HepG2 (cell line): Measurements from ENCODE around the gene VGF. TPM values are rescaled to one million over a fixed set of nuclear protein-coding genes. Genes with fewer than 3 reads are reported as not detected.
A peak's percentile ranks its signal among the peaks of the same experiment; 100 is the strongest.

Experiments used
- ATF5 ChIP-seq: sonication (generic); formaldehyde crosslinking; IDR thresholded peaks from 2 replicates; pipeline ENCODE4 v1.4.0; 2020; ENCODE audit warnings: mild to moderate bottlenecking, low read depth, missing genetic modification reagents
- ATF7-NPFF ChIP-seq: sonication (generic); formaldehyde crosslinking; IDR thresholded peaks from 2 replicates; pipeline ENCODE4 v1.8.1; 2023; ENCODE audit warnings: mild to moderate bottlenecking, low read depth, missing genetic modification reagents, moderate library complexity
- BCL3 ChIP-seq: sonication (generic); formaldehyde crosslinking; IDR thresholded peaks from 2 replicates; pipeline ENCODE4 v1.5.1; 2020; ENCODE audit warnings: mild to moderate bottlenecking, missing genetic modification reagents, moderate library complexity
- ELF1 ChIP-seq: sonication (generic); formaldehyde crosslinking; IDR thresholded peaks from 2 replicates; pipeline ENCODE4 v1.4.0; 2020; ENCODE audit warnings: missing genetic modification reagents
- FOXA1 ChIP-seq, 2 experiments: fragments of 450-650 bp in 1 of 2; sonication (generic) in 1 of 2; formaldehyde crosslinking in 1 of 2; IDR thresholded peaks; 2 replicates each; pipeline versions ENCODE4 v1.4.0 to v1.6.1; 2016 to 2020; ENCODE audit warnings: missing genetic modification reagents in 1 of 2
- GZF1 ChIP-seq: sonication (generic); formaldehyde crosslinking; IDR thresholded peaks from 2 replicates; pipeline ENCODE4 v1.5.1; 2020; ENCODE audit warnings: mild to moderate bottlenecking, missing genetic modification reagents
- HINFP ChIP-seq: sonication (generic); formaldehyde crosslinking; IDR thresholded peaks from 2 replicates; pipeline ENCODE4 v1.4.0; 2020; ENCODE audit warnings: low read depth, mild to moderate bottlenecking, missing genetic modification reagents
- LBX2 ChIP-seq: sonication (generic); formaldehyde crosslinking; IDR thresholded peaks from 2 replicates; pipeline ENCODE4 v1.5.0; 2020; ENCODE audit warnings: missing genetic modification reagents, mild to moderate bottlenecking, borderline replicate concordance
- MNT ChIP-seq: fragments of 450-650 bp; IDR thresholded peaks from 2 replicates; pipeline ENCODE4 v1.6.1; 2016
- NR2F6 ChIP-seq, 2 experiments: IDR thresholded peaks; 2 replicates each; pipeline ENCODE4 v1.6.1; 2016; ENCODE audit warnings: antibody characterized with exemption in 1 of 2, mild to moderate bottlenecking in 1 of 2
- SP5 ChIP-seq: IDR thresholded peaks from 2 replicates; pipeline ENCODE4 v1.6.1; 2016; ENCODE audit warnings: low read depth, borderline replicate concordance
- SRY ChIP-seq: sonication (generic); formaldehyde crosslinking; IDR thresholded peaks from 2 replicates; pipeline ENCODE4 v1.8.0; 2022; ENCODE audit warnings: mild to moderate bottlenecking, missing genetic modification reagents
- YEATS4 ChIP-seq: sonication (generic); formaldehyde crosslinking; IDR thresholded peaks from 2 replicates; pipeline ENCODE4 v1.4.0; 2020; ENCODE audit warnings: missing genetic modification reagents, borderline replicate concordance
- ZNF264 ChIP-seq: sonication (generic); formaldehyde crosslinking; IDR thresholded peaks from 2 replicates; pipeline ENCODE4 v1.4.0; 2020; ENCODE audit warnings: missing genetic modification reagents
- ZNF33A ChIP-seq: sonication (generic); formaldehyde crosslinking; IDR thresholded peaks from 2 replicates; pipeline ENCODE4 v1.5.1; 2020; ENCODE audit warnings: missing genetic modification reagents, mild to moderate bottlenecking, moderate library complexity, borderline replicate concordance
- ZNF350 ChIP-seq: sonication (generic); formaldehyde crosslinking; IDR thresholded peaks from 2 replicates; pipeline ENCODE4 v1.4.0; 2020; ENCODE audit warnings: mild to moderate bottlenecking, low read depth, missing genetic modification reagents, borderline replicate concordance
- ZNF547 ChIP-seq: sonication (generic); formaldehyde crosslinking; IDR thresholded peaks from 2 replicates; pipeline ENCODE4 v1.5.1; 2020; ENCODE audit warnings: mild to moderate bottlenecking, missing genetic modification reagents
- ZNF780A ChIP-seq: sonication (generic); formaldehyde crosslinking; IDR thresholded peaks from 2 replicates; pipeline ENCODE4 v1.8.0; 2022; ENCODE audit warnings: mild to moderate bottlenecking, missing genetic modification reagents, moderate library complexity
- ZSCAN29 ChIP-seq: sonication (generic); formaldehyde crosslinking; conservative IDR thresholded peaks from 2 replicates; pipeline ENCODE4 v1.4.0; 2020; ENCODE audit warnings: mild to moderate bottlenecking, missing genetic modification reagents
- polyA plus RNA-seq, 8 experiments: library from polyadenylated mRNA; depleted of rRNA in 3 of 8; stranded (reverse) in 7 of 8; unstranded in 1 of 8; fragments of >200 nt; fragmentation: Illumina TruSeq in 4 of 8; extraction: Trizol in 4 of 8; gene quantifications; 2 replicates each; pipeline versions ENCODE4 v1.2.1 to v1.2.3, GENCODE V29; 2011 to 2016; ENCODE audit warnings: low read depth in 4 of 8, missing spikeins in 1 of 8, mixed read lengths in 1 of 8; ENCODE audit not compliant: insufficient read depth in 1 of 8
- total RNA-seq, 5 experiments: library from RNA; depleted of rRNA; stranded (reverse); fragments of >200 nt; fragmentation: Illumina TruSeq; extraction: Trizol; gene quantifications; 2 replicates each; pipeline ENCODE4 v1.2.3, GENCODE V29; 2016; ENCODE audit warnings: low read depth in 1 of 5

The VGF gene
- total and polyA plus RNA-seq, 2 of the 13 experiments (the other 11 are each of a cell fraction or from before 2014, with no cell fraction given): 0.12 to 0.46 TPM

GRCh38 chr7:101200862-101201599, 35.7 kb upstream of the VGF start, which contains the start of gene MOGAT3 (continued):
- TF ChIP-seq ZNF350: peak; percentile 87
- TF ChIP-seq ATF7-NPFF (CRISPR knock-in tag): peak; percentile 48; the same call in 1 of the 2 replicates
- TF ChIP-seq HINFP: peak; percentile 65; the same call in 1 of the 2 replicates
- 0 out of 2 replicates have a peak, but pooled peaks have one; percentile 17 for TF ChIP-seq MNT
- 0 out of 2 replicates have a peak, but pooled peaks have one; percentile 17 for TF ChIP-seq SRY
- peak; percentile 56; the same call in 1 of the 2 replicates for TF ChIP-seq ELF1 (CRISPR knock-in tag)
- TF ChIP-seq BCL3 (CRISPR knock-in tag): 0 out of 2 replicates have a peak, but pooled peaks have one; percentile 33
- TF ChIP-seq SP5 (CRISPR knock-in tag): peak; percentile 90
- TF ChIP-seq ZNF547 (CRISPR knock-in tag): peak; percentile 17; the same call in 1 of the 2 replicates
- TF ChIP-seq ATF5: no peak
- TF ChIP-seq ZNF264: no peak; the same call in 1 of the 2 replicates
- no peak for TF ChIP-seq LBX2
- 0 out of 2 replicates have a peak, but pooled peaks have one; percentile 82 for TF ChIP-seq ZNF33A (CRISPR knock-in tag)
- no peak for TF ChIP-seq FOXA1 (IDR thresholded peaks at IDR 0.05)
- TF ChIP-seq FOXA1 (CRISPR knock-in tag; IDR thresholded peaks at IDR 0.05): peak; percentile 51
- peak; percentile 60; the same call in 1 of the 2 replicates for TF ChIP-seq GZF1
- TF ChIP-seq ZNF780A (CRISPR knock-in tag): 0 out of 2 replicates have a peak, but pooled peaks have one; percentile 53
- TF ChIP-seq NR2F6 (IDR thresholded peaks at IDR 0.05): peak; percentile 96
- TF ChIP-seq NR2F6 (CRISPR knock-in tag; IDR thresholded peaks at IDR 0.05): peak; percentile 97
- peak; percentile 55; the same call in 1 of the 2 replicates for TF ChIP-seq YEATS4 (CRISPR knock-in tag)
- TF ChIP-seq ZSCAN29: peak; percentile 14; the same call in 1 of the 2 replicates
